Lung (tissue), 12 donors: Measurements from ENCODE around the gene ADAM23. TPM values are rescaled to one million over a fixed set of nuclear protein-coding genes. Genes with fewer than 3 reads are reported as not detected.

ENCODE experiments used
- ATAC-seq: fragments of 200-7000 bp; cut with Tn5 transposase; one replicate; pipeline ENCODE4 v1.9.1; 2020; ENCODE audit warnings: moderate number of reproducible peaks; ENCODE audit not compliant: insufficient read depth, low FRiP score
- DNase-seq, 3 donors: peaks; one replicate each; pipeline ENCODE4 v3.0.0-alpha.2; 2013 to 2017
- H3K27ac ChIP-seq, 2 donors: one replicate each; pipeline ENCODE4 v1.5.1; 2013; ENCODE audit warnings: mild to moderate bottlenecking in 2 of 2, moderate library complexity in 2 of 2, control low read depth in 1 of 2, inconsistent platforms in 1 of 2, low read depth in 1 of 2, low read length in 1 of 2
- H3K27me3 ChIP-seq, 3 donors: one replicate each; pipeline ENCODE4 v1.5.1; 2013; ENCODE audit warnings: low read length in 2 of 3; ENCODE audit not compliant: control insufficient read depth in 3 of 3, insufficient read depth in 3 of 3
- H3K36me3 ChIP-seq, 4 donors: one replicate each; pipeline ENCODE4 v1.5.1; 2013; ENCODE audit warnings: low read length in 4 of 4, mild to moderate bottlenecking in 1 of 4, moderate library complexity in 1 of 4; ENCODE audit not compliant: control insufficient read depth in 4 of 4, insufficient read depth in 4 of 4
- H3K4me1 ChIP-seq, 5 donors: one replicate each; pipeline ENCODE4 v1.5.1; 2013; ENCODE audit warnings: low read length in 5 of 5, mild to moderate bottlenecking in 2 of 5, moderate library complexity in 1 of 5; ENCODE audit not compliant: control insufficient read depth in 5 of 5, insufficient read depth in 5 of 5
- H3K4me3 ChIP-seq: one replicate; pipeline ENCODE4 v1.5.1; 2013; ENCODE audit warnings: mild to moderate bottlenecking, control low read depth, moderate library complexity
- H3K9ac ChIP-seq, 2 donors: one replicate each; pipeline ENCODE4 v1.5.1; 2013; ENCODE audit warnings: low read length in 2 of 2, control low read depth in 1 of 2; ENCODE audit not compliant: insufficient read depth in 1 of 2
- H3K9me3 ChIP-seq, 4 donors: one replicate each; pipeline ENCODE4 v1.5.1; 2013; ENCODE audit warnings: low read length in 3 of 4, mild to moderate bottlenecking in 1 of 4, moderate library complexity in 1 of 4; ENCODE audit not compliant: control insufficient read depth in 4 of 4, insufficient read depth in 3 of 4
- WGBS, 2 donors: extraction: QIAGEN DNeasy Blood & Tissue Kit; methylation state at CpG; one replicate each; pipeline ENCODE4 v1.1.7; 2013; 5-methylcytosine and 5-hydroxymethylcytosine counted together
- polyA plus RNA-seq, 2 donors: library from polyadenylated mRNA; stranded (reverse); fragments of 200-250 nt; gene quantifications; one replicate each; pipeline ENCODE4 v1.2.1, GENCODE V29; 2013
- total RNA-seq, 2 donors: library from RNA; depleted of rRNA in 1 of 2; stranded (reverse); fragments of >200 nt in 1 of 2; gene quantifications; one replicate each; pipeline ENCODE4 v1.2.1, GENCODE V29; 2014 to 2021
- TF ChIP-seq, protein P1 (sequence below): IDR thresholded peaks from 2 replicates; pipeline ENCODE4 v1.5.1; 2012; ENCODE audit warnings: mild to moderate bottlenecking; ENCODE audit errors: control extremely low read depth, extremely low read depth
- donor health status: control.
- donor health status: control.
- donor health status: Bipolar disorder and iron deficiency.
- donor health status: healthy.
- donor health status: DM: yes; HTN: yes; CAD: no.

ADAM23 gene
- total and polyA plus RNA-seq, 4 donors = 0.57 to 1.7 (median 1.2) TPM

DNA sequence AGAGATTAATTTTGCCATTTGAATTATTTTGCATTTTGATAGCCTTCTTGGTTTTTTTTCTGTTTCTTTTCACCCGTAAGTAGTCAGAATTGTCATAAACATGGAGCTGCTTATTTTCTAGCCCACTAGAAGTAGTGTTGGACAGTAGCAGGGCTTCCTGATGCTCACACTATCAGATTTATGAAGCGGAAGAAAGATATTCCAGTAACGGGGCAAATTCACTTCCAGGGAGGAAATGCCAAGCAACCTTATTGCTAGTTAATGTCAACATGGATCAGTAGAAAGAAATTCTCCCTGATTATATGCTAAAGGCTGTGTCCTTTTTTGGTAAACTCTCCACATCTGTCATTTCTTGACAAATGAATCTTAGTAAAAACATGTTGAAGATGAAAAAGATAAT lies 19.2 kb upstream of the ADAM23 start:
- Histone ChIP-seq H3K36me3 (no peaks in the 10 kb centered on the region), H3K27me3 (no peaks in the 10 kb centered on the region), H3K9me3 (peaks cover 0 to 1% (median 0%) of the 10 kb centered on the region in 4 donors), H3K4me1 (peaks cover 0 to 10% (median 2%) of the 10 kb centered on the region in 5 donors), H3K27ac (no peak overlapping the region), H3K4me3 (no peak overlapping the region), H3K9ac (no peak overlapping the region)
- no peak for DNase-seq
- 61 to 63% methylated on average over 3 of the region's 3 CpGs for WGBS, 2 donors
- ATAC-seq = no peak
- TF ChIP-seq, protein P1, sequence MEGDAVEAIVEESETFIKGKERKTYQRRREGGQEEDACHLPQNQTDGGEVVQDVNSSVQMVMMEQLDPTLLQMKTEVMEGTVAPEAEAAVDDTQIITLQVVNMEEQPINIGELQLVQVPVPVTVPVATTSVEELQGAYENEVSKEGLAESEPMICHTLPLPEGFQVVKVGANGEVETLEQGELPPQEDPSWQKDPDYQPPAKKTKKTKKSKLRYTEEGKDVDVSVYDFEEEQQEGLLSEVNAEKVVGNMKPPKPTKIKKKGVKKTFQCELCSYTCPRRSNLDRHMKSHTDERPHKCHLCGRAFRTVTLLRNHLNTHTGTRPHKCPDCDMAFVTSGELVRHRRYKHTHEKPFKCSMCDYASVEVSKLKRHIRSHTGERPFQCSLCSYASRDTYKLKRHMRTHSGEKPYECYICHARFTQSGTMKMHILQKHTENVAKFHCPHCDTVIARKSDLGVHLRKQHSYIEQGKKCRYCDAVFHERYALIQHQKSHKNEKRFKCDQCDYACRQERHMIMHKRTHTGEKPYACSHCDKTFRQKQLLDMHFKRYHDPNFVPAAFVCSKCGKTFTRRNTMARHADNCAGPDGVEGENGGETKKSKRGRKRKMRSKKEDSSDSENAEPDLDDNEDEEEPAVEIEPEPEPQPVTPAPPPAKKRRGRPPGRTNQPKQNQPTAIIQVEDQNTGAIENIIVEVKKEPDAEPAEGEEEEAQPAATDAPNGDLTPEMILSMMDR = no peak

DNA sequence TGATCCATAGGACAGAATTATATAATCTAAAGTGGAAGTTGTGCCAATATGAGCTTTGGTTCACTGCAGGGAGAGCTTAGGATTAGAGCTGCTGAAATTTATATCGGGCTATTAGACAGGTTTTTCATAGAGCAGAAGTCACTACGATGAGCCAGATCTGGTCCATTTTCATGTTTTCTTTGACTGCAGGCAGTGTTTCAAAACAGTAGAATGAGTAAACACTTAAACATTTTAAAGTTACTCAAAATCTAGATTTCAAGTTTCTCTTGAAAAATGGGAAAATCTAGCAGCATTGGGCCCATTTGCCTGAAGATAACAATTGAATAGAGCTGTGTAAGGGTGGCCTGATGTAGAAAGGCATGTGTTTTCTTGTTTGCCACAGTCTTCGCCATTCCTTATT lies 14.5 kb upstream of the ADAM23 start:
- no peak overlapping the region for H3K9ac ChIP-seq
- ATAC-seq = no peak
- TF ChIP-seq, protein P1 = no peak
- no peaks in the 10 kb centered on the region for H3K4me1 ChIP-seq
- H3K27ac ChIP-seq = no peak overlapping the region
- H3K9me3 ChIP-seq = no peaks in the 10 kb centered on the region
- peaks cover 0 to 5% (median 0%) of the 10 kb centered on the region in 3 donors for H3K27me3 ChIP-seq
- H3K4me3 ChIP-seq = no peak overlapping the region
- H3K36me3 ChIP-seq = no peaks in the 10 kb centered on the region
- WGBS, 2 donors = 94 to 95% methylated on average over 3 of the region's 3 CpGs
- no peak for DNase-seq

DNA sequence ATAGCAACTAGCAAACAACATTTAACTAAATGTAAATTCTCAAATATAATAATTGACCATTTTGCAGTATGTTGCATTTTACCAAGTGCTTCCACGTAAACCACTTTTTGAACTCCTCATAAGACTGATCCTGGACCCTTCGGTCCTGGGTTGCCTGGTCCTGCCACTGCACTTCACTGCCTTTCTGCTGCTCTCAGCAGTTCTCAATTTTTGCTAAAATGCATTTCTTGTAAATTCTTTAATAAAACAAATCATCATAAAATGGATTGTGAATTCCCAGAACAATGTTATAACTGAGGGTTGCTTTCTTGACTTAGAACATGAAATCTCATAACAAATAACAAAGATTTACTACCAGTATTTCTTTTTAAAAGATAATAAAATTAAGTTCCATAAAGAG lies 12.9 kb upstream of the ADAM23 start:
- ATAC-seq (no peak), DNase-seq (no peak)
- Histone ChIP-seq H3K9ac (no peak overlapping the region), H3K4me1 (no peaks in the 10 kb centered on the region), H3K9me3 (no peaks in the 10 kb centered on the region), H3K36me3 (no peaks in the 10 kb centered on the region), H3K27me3 (peaks cover 0 to 5% (median 0%) of the 10 kb centered on the region in 3 donors), H3K4me3 (no peak overlapping the region), H3K27ac (no peak overlapping the region)
- 93 to 99% methylated on average over 2 of the region's 2 CpGs for WGBS, 2 donors
- TF ChIP-seq, protein P1 = no peak

DNA sequence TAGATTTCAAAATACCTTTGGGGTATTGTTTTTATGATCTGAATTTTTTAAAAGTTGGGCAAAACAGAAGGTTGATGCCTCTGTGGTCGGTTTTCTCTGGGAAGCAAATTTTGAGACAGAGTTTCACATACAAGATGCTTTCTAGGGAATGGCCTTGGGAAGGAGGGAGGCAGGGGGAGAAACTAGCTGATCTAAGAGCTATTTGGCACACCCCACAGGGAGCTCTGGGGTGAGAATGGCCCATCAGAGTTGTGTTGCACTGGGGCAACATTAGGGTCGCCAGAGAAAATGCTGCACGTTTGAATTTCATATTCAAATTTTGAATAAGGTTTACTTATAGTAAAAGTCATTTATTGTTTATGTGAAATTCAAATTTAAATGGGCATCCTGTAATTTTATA lies 11.9 kb upstream of the ADAM23 start:
- Histone ChIP-seq H3K4me3 (no peak overlapping the region), H3K27ac (no peak overlapping the region), H3K36me3 (no peaks in the 10 kb centered on the region), H3K9me3 (no peaks in the 10 kb centered on the region), H3K4me1 (no peaks in the 10 kb centered on the region), H3K9ac (no peak overlapping the region), H3K27me3 (peaks cover 0 to 5% (median 0%) of the 10 kb centered on the region in 3 donors)
- WGBS, 2 donors = 69 to 86% methylated on average over 3 of the region's 3 CpGs
- ATAC-seq (no peak), DNase-seq (no peak)
- TF ChIP-seq, protein P1 = no peak
